ENCODE measurements around the gene ZDHHC4.

ZDHHC4 gene

DNA sequence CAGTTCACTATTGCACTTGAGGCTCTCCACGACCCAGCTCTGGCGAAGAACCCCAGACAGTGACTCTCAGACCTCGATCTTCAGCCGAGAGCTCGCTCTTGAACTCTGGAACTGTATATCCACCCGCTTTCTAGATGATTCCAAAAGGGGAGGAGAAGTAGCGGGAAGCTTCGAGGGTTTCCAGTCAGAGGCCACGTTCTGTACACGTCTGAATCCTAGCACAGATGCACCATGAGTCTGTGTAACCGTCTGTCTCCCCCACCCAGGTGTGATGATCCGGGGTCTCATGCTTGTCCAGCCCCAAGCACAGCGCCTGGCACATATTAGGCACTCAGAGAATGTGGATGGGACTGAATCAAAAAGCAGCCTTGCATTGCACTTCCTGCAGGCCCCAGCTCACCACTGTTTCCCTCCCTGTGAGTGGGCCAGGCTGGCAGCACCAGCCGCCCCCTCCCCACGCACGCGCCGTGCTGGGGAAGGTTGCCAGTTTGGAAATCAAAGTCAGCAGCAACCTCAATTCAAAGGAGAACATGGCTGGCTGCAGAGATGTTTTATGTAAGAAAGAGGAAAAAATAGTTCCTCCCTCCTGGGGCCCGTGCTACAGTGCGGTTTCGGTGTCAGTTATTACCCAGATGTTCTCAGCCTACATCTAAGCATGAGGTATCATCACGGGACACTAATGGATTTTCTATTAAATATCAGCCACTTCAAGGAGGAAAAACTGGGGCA lies 31.7 kb upstream of the ZDHHC4 start:
- H3K9me3 ChIP-seq (ENCODE audit: insufficient read depth, low read depth, low read length): no peaks in the 10 kb centered on the region
- H3K9ac ChIP-seq (ENCODE audit: low read depth, low read length): no peak overlapping the region
- no peak overlapping the region for H3K4me3 ChIP-seq (ENCODE audit: low read length)
- H3K4me1 ChIP-seq (ENCODE audit: insufficient read depth, low read length): no peaks in the 10 kb centered on the region
- 93% methylated on average over 22 of the region's 22 CpGs for WGBS
- no peaks in the 10 kb centered on the region for H3K36me3 ChIP-seq (ENCODE audit: insufficient read depth, low read length)
- H3K27ac ChIP-seq (ENCODE audit: low read depth, low read length): no peak overlapping the region
- no peaks in the 10 kb centered on the region for H3K27me3 ChIP-seq (ENCODE audit: insufficient read depth, low read length)

DNA sequence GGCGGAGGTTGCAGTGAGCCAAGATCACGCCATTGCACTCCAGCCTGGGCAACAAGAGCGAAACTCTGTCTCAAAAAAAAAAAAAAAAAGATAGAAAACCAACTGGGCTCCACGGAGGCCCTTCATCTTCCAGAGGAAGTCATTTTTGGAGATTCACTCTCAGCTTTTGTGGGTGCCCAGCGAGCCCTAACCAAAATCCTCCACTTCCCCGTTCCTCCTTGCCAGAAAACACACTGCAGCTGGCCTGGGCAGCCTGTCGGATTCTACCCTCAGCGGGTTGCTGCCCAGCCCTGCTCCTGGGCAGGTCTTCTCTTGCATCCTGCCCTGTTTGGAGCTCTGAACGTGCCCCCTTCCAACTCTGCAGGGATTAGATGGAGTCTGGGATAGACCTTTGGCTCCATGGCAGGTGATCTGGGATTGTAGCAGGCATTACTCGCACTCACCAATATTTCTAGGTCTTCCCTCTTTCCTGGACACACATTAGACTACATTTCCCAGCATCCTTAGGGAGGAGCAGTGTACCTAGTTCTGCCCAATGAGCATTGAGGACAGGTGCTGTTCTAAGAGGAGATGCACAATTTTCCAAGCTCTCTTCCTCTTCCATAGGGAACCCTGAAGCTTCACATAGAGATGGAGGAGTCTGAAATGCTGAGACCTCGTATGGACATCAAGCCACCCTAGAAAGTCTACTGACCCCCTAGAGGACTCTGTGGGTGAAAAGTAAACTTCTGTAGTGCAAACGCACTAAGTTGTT lies 30.6 kb upstream of the ZDHHC4 start:
- Histone ChIP-seq H3K27me3 (ENCODE audit: insufficient read depth, low read length) (no peaks in the 10 kb centered on the region), H3K4me3 (ENCODE audit: low read length) (no peak overlapping the region), H3K36me3 (ENCODE audit: insufficient read depth, low read length) (no peaks in the 10 kb centered on the region), H3K9ac (ENCODE audit: low read depth, low read length) (no peak overlapping the region), H3K4me1 (ENCODE audit: insufficient read depth, low read length) (no peaks in the 10 kb centered on the region), H3K9me3 (ENCODE audit: insufficient read depth, low read depth, low read length) (no peaks in the 10 kb centered on the region), H3K27ac (ENCODE audit: low read depth, low read length) (no peak overlapping the region)
- 86% methylated on average over 11 of the region's 12 CpGs for WGBS

DNA sequence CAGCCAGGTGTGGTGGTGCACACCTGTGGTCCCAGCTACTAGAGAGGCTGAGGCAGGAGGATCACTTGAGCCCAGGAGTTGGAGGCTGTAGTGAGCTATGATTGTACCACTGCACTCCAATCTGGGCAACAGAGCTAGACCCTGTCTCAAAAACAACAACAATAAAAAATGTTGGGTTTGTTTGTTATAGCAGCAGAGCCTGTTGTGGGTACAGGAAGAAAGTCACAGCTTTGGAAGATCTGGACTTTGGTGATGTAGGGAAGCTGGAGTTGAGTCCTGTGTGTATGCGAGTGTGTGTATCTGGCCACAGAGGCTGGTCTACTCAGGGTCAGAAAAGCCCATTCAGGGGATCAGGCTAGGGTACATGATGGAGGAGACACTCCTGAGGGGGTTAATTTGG lies 29.9 kb upstream of the ZDHHC4 start:
- Histone ChIP-seq H3K4me3 (ENCODE audit: low read length) (no peak overlapping the region), H3K27me3 (ENCODE audit: insufficient read depth, low read length) (no peaks in the 10 kb centered on the region), H3K36me3 (ENCODE audit: insufficient read depth, low read length) (no peaks in the 10 kb centered on the region), H3K27ac (ENCODE audit: low read depth, low read length) (no peak overlapping the region), H3K9ac (ENCODE audit: low read depth, low read length) (no peak overlapping the region), H3K4me1 (ENCODE audit: insufficient read depth, low read length) (no peaks in the 10 kb centered on the region), H3K9me3 (ENCODE audit: insufficient read depth, low read depth, low read length) (no peaks in the 10 kb centered on the region)
- WGBS: 92% methylated on average over 1 of the region's 1 CpG

DNA sequence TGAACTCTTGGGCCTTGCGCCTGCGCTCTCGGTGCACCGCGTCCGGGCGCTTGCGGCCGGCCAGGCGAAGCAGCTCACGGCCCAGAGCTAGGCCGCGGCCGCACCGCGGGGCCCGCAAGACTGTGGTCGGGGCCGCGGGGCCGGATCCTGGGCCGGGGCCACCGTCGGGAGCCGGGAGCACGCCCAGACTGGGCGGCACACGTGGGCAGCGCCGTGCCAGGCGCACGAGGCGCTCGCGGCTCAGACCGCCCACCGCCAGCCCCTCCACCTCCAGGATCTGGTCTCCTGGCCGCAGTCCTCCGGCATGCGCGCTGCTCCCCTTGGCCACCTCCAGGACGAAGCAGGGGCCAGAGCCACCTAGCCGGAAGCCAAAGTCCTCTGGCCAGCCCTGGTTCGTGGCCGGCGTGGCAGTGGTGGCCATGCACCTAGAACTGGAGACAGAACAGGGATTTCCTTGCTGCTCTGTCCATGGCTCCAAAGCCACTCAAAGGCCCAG lies 26.2 kb upstream of the ZDHHC4 start, which contains the start of gene GRID2IP:
GRID2IP (minus strand) TSS at position 446 of the 496 bp plus-strand sequence; CDS start at position 421, 25 bp downstream.
- Histone ChIP-seq H3K27me3 (ENCODE audit: insufficient read depth, low read length) (no peaks in the 10 kb centered on the region), H3K27ac (ENCODE audit: low read depth, low read length) (no peak within 1 kb of the TSS), H3K4me3 (ENCODE audit: low read length) (no peak within 1 kb of the TSS), H3K9me3 (ENCODE audit: insufficient read depth, low read depth, low read length) (no peaks in the 10 kb centered on the region), H3K4me1 (ENCODE audit: insufficient read depth, low read length) (no peaks in the 10 kb centered on the region), H3K36me3 (ENCODE audit: insufficient read depth, low read length) (no peaks in the 10 kb centered on the region), H3K9ac (ENCODE audit: low read depth, low read length) (no peak within 1 kb of the TSS)
- 93% methylated on average over 46 of the region's 46 CpGs for WGBS

DNA sequence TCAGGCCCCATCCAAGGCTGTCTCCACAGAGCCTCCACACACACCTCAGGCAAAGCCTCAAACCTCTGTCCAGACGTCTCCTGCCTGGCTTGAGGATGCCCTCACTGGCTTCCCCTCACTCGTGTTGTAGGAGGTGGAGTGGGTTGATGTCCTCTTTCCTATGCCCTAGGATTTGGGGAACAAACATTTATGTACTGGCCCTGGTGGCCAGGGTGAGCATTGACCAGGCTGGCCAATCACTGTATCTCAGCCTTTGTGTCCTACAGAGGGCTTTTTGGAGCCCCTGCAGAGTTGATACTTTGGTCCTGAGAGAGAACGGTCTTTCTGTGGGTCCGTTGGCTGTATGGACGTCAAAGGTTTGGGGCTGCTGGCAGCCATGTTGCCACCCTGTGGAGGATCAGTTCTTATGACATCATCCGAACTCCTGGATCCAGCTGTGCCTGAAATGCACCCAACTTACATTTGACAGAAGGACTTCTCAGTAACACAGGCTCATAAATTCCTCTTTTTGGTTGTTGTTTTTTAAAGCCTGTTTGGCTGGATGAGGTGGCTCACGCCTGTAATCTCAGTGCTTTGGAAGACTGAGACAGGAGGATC lies 23.7 kb upstream of the ZDHHC4 start:
- Histone ChIP-seq H3K36me3 (ENCODE audit: insufficient read depth, low read length) (no peaks in the 10 kb centered on the region), H3K4me1 (ENCODE audit: insufficient read depth, low read length) (no peaks in the 10 kb centered on the region)
- 80% methylated on average over 7 of the region's 7 CpGs for WGBS

GRCh38 chr7:6554848-6555247 lies 22.4 kb upstream of the ZDHHC4 start:
- Histone ChIP-seq H3K9ac (ENCODE audit: low read depth, low read length) (no peak overlapping the region), H3K9me3 (ENCODE audit: insufficient read depth, low read depth, low read length) (no peaks in the 10 kb centered on the region), H3K27ac (ENCODE audit: low read depth, low read length) (no peak overlapping the region), H3K4me1 (ENCODE audit: insufficient read depth, low read length) (no peaks in the 10 kb centered on the region; the same call in 1 of the 2 replicates), H3K4me3 (ENCODE audit: low read length) (no peak overlapping the region), H3K36me3 (ENCODE audit: insufficient read depth, low read length) (no peaks in the 10 kb centered on the region), H3K27me3 (ENCODE audit: insufficient read depth, low read length) (no peaks in the 10 kb centered on the region)
- 92% methylated on average over 7 of the region's 7 CpGs for WGBS

More for the DNA sequence above, 23.7 kb upstream of the ZDHHC4 start:
- Histone ChIP-seq H3K27ac (ENCODE audit: low read depth, low read length) (no peak overlapping the region), H3K9ac (ENCODE audit: low read depth, low read length) (no peak overlapping the region), H3K27me3 (ENCODE audit: insufficient read depth, low read length) (no peaks in the 10 kb centered on the region), H3K4me3 (ENCODE audit: low read length) (no peak overlapping the region), H3K9me3 (ENCODE audit: insufficient read depth, low read depth, low read length) (no peaks in the 10 kb centered on the region)

DNA sequence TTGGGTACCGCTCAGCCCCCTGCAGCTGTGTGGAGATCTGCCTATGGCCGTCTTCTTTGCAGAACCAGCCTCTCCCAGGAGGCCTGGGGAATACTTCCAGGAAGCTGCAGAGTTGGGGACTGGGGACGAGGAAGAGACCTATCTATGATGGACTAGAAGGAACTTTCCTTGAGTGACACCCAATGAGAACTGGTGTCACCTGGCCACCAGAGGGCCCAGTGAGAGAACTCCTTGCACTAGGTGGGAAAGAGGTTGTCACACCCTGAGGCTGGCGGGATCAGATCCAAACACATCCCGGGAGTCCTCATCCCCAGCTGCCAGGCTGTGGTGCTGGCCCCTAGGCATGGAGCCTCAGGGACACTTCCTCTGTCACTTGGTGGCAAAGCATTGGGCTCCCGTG lies 21.1 kb upstream of the ZDHHC4 start:
- Histone ChIP-seq H3K36me3 (ENCODE audit: insufficient read depth, low read length) (no peaks in the 10 kb centered on the region), H3K9me3 (ENCODE audit: insufficient read depth, low read depth, low read length) (no peaks in the 10 kb centered on the region), H3K4me1 (ENCODE audit: insufficient read depth, low read length) (no peaks in the 10 kb centered on the region; the same call in 1 of the 2 replicates), H3K9ac (ENCODE audit: low read depth, low read length) (no peak overlapping the region), H3K27me3 (ENCODE audit: insufficient read depth, low read length) (no peaks in the 10 kb centered on the region), H3K27ac (ENCODE audit: low read depth, low read length) (no peak overlapping the region), H3K4me3 (ENCODE audit: low read length) (no peak overlapping the region)
- WGBS: 79% methylated on average over 6 of the region's 6 CpGs

- Histone ChIP-seq H3K4me3 (ENCODE audit: low read length) (no peak overlapping the region), H3K27ac (ENCODE audit: low read depth, low read length) (no peak overlapping the region), H3K9me3 (ENCODE audit: insufficient read depth, low read depth, low read length) (no peaks in the 10 kb centered on the region), H3K9ac (ENCODE audit: low read depth, low read length) (no peak overlapping the region), H3K27me3 (ENCODE audit: insufficient read depth, low read length) (no peaks in the 10 kb centered on the region), H3K4me1 (ENCODE audit: insufficient read depth, low read length) (no peaks in the 10 kb centered on the region; the same call in 1 of the 2 replicates), H3K36me3 (ENCODE audit: insufficient read depth, low read length) (no peaks in the 10 kb centered on the region)
- 46% methylated on average over 4 of the region's 6 CpGs for WGBS
Measured at GRCh38 chr7:6558837-6559236, 18.4 kb upstream of the ZDHHC4 start.

- no peaks in the 10 kb centered on the region for H3K9me3 ChIP-seq (ENCODE audit: insufficient read depth, low read depth, low read length)
- no peak overlapping the region for H3K27ac ChIP-seq (ENCODE audit: low read depth, low read length)
- H3K27me3 ChIP-seq (ENCODE audit: insufficient read depth, low read length): no peaks in the 10 kb centered on the region
- H3K4me1 ChIP-seq (ENCODE audit: insufficient read depth, low read length): no peaks in the 10 kb centered on the region; the same call in 1 of the 2 replicates
- H3K9ac ChIP-seq (ENCODE audit: low read depth, low read length): no peak overlapping the region
- 29% methylated on average over 2 of the region's 3 CpGs for WGBS
- H3K4me3 ChIP-seq (ENCODE audit: low read length): no peak overlapping the region
- H3K36me3 ChIP-seq (ENCODE audit: insufficient read depth, low read length): no peaks in the 10 kb centered on the region
Measured at GRCh38 chr7:6559896-6560295, 17.4 kb upstream of the ZDHHC4 start.

DNA sequence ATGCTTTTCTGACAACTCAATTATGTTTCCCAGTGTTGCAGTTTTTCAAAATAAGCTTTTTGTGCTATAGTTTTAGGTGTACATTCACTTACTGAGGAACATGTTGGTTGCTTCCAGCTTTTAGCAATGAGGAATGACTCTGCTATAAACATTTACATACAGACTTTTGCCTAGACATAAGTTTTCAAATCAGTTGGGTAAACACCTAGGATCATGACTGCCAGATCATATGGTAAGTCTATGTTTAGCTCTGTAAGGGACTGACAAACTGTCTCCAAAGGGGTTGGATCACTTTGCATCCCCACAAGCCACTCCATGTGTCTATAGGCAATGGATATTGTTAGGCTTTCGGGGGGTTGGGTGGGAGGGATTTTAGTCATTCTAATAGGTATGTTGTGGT lies 15.1 kb upstream of the ZDHHC4 start:
- Histone ChIP-seq H3K9me3 (ENCODE audit: insufficient read depth, low read depth, low read length) (no peaks in the 10 kb centered on the region), H3K4me3 (ENCODE audit: low read length) (no peak overlapping the region), H3K9ac (ENCODE audit: low read depth, low read length) (no peak overlapping the region), H3K36me3 (ENCODE audit: insufficient read depth, low read length) (no peaks in the 10 kb centered on the region), H3K27ac (ENCODE audit: low read depth, low read length) (no peak overlapping the region), H3K27me3 (ENCODE audit: insufficient read depth, low read length) (no peaks in the 10 kb centered on the region), H3K4me1 (ENCODE audit: insufficient read depth, low read length) (no peaks in the 10 kb centered on the region; the same call in 1 of the 2 replicates)
- WGBS: no CpG with 5 or more reads among the region's 1 CpG

Measured in HUES64 (cell line).